Fibroblast of skin of left quadriceps (primary cell): Measurements from ENCODE around the gene DNAH17.
A peak's percentile ranks its signal among the peaks of the same experiment; 100 is the strongest.

Experiments
- DNase-seq, 2 experiments: peaks; one replicate each; pipeline ENCODE4 v3.0.0-alpha.2; 2013; ENCODE audit warnings: low read depth in 2 of 2

DNAH17 gene

DNA sequence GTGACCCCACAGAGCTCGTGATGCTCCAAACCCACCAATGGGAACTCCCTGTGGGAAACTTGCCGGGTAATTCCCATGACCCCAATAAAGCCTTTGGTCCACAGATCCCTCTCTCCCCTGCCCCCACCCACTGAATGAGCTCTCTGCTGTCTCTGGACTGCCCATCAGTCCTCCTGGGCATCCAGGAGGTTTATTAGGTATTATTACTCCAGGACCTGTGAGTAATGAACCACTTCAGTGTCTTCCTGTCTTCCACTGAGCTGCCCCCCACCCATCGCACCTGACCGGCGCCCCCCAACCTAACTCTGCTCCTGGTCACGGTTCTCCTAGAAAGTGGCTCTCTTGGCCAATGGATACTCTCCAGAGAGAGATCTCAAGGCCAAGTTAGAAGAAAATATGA is 28.7 kb upstream of the DNAH17 start:
- DNase-seq, result no peak

DNA sequence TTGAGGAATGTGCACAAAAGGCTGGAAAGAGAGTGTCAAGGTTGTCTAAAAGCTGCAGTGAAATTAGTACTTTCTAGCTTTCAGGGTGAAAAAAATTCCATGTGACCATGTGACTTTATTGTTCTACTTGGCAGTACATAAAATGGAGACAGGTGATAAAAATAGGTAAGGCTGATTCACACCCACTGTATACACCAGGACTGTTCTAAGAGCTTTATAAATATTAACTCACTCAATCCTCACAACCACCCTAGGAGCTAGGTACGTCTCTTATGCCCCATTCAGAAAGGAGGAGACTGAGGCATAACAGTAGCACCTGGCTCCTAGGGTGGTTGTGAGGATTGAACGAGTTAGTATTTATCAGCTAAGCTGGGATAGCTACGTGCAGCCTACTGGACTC is 28.2 kb upstream of the DNAH17 start:
- DNase-seq, result no peak

DNA sequence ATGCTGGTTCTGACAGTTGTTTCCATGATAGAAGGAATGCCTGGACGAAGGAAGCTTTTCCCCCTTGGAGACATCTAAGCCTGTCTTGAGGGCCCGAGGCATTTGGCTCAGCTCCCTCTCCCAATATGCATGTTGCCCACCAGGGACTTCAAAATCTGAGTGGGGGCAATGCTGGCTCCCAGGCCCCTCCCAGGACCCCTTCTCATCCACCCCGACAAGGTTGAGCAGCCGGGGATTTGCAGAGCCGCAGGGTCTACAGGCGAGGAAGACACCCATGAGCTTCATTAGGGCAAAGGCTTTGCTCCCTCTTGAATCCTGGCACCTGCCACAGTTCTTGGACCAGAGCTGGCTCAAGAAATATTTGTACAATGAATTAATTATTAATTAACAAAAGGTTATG is 25.1 kb upstream of the DNAH17 start:
- no peak for DNase-seq

DNA sequence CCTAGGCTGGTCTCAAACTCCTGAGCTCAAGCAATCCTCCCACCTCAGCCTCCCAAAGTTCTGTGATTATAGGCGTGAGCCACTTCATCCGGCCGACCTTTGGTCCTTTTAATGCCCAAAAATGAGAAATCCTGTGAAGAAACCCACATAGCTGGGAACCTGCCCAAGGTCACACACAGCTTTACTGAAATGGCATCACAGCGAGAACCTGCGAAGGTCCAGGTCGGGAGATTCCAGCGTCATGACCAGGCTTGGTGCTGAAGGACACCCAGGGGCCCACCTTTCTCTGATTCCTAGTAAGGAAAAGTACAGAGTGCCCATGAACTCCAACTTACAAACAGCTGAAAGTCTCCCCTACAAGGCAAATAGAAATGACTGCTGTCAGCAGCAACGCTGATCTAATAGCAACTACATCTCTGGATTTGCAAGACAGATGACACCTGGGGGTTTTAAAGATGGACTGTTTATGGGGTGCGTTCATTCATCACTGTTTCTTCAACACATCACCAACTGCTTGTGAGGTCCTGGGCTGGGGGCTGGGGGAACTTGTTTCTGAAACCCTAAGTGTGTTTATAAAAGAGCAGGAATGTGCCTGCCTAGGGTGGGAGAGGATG is 24.5 kb upstream of the DNAH17 start:
- DNase-seq, result no peak

DNA sequence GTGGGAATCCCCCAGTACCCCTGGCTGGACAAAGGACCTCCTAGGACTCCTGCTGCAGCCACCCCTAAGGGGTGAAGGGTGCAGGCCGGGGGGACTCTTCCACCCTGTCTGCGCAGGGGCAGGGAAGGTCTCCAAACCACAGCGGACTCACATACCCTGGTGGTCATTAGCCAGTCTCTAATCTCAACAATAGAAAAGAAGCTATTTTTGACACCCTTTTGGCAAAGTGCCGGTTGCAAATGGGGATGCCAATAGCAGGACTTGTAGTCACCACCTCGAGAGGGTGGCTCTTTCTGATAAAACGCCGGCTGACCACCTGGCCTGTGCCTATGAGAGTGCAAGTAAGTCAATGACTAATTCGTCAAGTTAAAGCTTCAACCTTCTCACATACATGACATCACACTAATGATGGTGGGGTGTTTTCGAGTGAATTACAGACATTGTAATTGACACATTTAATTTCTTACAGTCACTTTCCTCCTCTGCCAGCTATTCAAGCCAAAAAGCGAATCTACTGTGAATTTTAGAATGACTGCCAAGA is 23.1 kb upstream of the DNAH17 start:
- DNase-seq, result no peak

DNA sequence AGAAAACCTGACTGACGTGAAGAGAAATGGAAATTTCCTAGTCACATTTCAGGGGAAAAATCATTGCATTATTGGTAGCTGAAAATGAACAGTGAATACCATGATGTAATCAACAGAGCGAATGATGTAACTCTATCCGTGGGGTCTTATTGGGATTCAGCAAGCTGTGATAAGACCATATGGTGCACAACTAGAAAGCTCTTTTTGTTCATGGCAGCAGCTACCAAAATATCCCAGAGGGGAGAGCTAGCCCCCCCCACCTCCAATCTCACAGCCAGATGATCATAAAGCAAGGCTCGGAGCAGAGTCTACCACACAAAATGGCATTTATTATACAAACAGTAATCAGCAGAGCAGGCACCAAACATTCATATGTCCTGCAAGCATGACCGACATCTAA is 22.2 kb upstream of the DNAH17 start:
- peak in 1 of 2 experiments; percentile 6 for DNase-seq

DNA sequence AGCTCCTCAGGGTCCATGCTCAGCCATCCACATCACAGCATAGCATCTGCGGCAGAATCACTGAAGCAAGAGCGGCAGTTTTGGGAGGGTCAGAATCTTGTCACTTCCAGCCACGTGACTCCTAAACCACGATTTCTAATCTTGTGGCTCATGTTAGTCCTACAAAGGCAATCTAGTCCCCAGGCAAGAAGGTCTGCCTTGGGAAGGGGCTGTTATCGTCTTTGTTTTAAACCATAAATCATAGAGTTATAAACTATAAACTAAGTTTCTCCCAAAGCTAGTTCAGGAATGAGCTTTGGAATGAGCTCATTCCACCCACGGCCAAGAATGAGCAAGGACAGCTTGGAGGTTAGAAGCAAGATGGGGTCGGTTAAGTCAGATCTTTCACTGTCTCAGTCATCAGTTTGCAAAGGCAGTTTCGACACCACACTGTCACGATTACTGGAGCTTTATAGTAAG is 20.8 kb upstream of the DNAH17 start:
- peak; percentile 71 to 74 for DNase-seq

DNA sequence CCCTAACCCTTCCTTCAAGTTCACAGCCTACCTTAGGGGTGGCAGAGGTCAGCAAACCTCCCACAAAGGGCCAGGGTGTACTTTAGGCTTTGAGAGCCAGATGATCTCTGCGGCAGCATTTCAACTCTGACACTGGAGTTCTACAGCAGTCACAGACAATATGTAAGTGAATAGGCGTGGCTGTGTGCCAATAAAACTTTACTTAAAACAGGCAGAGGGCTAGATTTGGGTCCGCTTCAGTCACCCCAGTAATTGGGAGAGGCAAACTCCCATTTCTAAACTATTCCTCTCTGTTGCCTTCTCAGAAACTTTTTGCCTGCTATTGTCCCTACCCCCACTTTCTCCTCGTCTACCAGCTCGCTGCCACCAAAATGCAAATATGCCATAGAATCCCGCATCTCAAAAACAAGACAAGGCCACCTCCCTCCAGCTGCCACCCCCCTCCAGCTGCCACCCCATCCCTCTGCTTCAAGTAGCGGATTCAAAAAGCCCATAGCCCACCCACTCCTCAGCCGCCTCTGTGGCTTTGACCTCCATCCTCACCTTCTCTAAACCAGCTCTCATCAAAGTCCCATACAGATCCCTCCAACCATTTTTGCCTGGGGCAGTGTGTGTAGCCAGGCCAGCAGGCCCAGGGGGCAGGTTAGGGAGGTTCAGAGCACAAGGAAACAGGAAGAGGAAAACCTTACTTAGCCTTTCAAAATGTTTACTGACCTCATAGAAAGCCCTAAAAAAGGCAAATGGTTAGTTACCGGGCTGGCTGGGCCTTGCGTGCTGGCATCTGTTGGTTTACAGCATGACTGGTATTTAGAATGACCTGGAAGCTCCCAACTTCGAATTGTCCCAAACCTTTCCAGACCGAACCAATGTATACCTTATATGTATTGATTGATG is 19.9 kb upstream of the DNAH17 start:
- DNase-seq, result no peak

DNA sequence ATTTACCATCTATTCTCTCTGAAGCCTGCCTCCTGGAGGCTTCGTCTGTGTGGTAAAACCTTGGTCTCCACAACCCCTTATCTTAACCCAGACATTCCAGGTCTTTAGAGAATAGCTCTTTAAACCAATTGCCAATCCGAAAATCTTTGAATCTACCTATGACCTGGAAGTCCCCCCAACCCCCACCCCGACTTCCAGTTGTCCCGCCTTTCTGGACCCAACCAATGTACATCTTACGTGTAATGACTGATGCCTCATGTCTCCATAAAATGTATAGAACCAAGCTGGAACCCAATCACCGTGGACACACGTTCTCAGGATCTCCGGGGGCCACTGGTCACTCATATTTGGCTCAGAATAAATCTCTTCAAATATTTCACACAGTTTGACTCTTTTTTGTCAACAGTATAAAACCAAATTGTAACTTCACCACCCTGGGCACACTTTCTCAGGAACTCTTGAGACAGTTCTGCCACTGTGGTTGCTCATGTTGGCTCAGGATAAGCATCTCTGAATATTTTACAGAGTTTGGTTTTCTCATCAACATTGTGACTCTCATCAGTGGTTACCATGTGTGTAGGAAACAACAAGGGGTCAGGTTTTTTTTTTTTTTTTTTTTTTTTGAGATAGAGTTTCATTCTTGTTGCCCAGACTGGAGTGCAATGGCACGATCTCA is 18.1 kb upstream of the DNAH17 start:
- no peak for DNase-seq

DNA sequence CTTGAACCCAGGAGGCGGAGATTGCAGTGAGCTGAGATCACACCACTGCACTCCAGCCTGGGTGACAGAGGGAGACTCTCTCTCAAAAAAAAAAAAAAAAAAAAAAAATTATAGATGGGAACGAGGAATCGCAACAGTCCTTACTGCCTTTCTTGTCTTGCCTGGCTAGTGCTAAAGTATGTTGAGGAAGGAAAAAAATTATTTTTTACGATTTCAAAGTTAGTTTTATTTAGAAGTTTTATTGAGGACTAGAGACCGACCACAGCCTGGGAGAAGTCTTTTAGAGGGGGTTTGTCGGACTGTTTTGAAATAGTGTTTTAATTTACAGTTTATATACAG is 15.8 kb upstream of the DNAH17 start:
- DNase-seq, result no peak

DNA sequence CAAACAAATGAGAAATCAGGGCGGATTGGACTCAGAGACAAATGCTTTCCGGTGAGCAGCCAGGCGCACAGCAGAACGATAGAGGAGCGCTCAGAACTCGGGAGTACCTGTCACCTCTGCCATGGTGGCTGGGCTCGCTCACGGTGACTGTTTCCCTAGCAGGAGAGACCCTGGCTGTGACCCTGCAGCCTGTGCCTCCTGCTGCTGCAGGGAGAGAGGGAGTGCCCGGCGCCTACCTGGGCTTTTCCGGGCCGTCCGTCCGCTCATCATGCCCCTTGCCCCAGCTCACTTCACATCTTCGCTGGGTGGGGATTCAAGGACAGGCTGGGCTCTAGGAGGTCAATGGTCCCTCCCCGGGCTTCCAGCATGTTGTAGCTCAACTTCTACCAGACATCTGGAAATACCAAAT is 14.1 kb upstream of the DNAH17 start:
- no peak for DNase-seq

DNA sequence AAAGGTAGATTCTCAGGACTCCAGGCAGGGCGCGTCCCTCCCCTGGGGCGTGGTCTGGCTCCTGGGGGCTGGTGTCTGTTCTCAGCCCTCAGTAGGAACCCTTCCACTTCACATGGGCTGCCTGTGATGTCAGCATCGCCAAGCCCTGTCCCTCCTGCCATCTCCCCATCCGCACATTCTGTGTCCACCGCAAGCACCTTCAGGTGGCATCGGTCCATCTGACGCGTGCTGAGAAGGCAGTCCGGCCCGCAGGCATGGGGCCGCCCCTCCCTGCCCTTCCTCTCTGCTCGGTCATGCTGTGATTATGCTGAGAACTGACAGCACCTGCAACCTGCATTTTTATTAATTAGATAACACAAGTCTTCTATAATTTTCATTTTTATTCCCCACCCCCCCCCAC is 12.7 kb upstream of the DNAH17 start:
- no peak for DNase-seq

DNA sequence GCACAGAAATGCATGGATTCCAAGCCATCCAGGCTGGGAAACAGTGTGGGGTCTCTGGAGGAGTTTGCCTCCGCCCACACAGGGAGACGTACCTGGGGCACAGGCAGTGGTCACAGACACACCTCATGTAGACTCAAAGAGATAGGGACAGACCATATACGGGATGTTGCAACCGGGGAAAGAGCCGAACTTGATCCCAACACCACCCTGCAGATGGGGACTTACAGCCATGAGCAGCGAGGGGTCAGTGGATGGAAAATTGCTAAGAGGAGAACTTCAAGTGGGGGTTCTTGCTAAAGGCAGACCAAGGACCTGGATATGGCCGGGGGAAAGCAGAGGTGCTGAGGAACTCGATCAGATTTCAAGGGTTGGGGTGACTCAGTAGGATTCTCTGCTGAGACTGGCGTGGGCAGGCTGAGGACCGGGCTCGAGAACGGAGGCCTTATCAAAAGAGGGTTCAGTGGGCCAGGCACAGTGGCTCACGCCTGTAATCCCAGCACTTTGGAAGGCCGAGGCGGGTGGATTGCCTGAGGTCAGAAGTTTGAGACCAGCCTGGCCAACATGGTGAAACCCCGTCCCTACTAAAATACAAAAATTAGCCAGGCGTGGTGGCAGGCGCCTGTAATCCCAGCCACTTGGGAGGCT is 12.0 kb upstream of the DNAH17 start:
- DNase-seq, result no peak

DNA sequence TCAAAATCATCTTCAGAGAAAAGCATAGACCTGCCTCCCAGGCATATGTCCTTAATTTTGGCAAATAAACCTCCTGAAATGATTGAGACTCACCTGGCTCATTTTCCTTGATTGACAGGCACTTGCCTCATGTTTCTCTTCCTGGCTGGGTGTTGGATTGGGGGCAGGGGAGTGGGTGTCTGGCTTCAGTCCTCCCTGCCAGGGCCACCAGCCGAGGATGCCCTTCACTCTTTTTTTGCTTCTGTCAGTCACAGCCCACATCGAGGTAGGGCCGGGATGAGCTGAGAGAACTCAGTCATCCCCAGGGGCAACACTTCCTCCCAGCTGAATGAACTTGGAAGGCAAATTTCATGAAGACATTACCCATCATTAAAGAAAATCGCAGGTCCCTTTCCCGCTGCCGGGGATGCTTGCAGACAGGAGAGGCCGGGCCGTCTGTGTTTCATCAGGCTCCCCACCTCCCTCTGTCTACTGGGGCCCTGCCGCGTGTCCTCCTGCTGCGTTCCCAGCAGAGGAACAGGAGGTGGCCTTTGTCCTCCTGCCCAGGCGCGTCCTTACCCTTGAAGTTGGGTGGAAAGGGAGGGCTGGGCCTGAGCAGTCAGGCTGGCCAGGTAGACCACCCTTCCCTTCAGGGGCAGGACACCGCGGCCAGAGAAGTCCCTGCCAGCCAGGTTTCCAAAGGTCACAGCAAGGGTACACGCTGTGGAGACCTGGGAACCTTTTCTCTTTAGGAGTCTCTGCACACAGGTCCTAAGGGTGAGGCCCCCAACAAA is 11.2 kb upstream of the DNAH17 start:
- DNase-seq, result no peak

DNA sequence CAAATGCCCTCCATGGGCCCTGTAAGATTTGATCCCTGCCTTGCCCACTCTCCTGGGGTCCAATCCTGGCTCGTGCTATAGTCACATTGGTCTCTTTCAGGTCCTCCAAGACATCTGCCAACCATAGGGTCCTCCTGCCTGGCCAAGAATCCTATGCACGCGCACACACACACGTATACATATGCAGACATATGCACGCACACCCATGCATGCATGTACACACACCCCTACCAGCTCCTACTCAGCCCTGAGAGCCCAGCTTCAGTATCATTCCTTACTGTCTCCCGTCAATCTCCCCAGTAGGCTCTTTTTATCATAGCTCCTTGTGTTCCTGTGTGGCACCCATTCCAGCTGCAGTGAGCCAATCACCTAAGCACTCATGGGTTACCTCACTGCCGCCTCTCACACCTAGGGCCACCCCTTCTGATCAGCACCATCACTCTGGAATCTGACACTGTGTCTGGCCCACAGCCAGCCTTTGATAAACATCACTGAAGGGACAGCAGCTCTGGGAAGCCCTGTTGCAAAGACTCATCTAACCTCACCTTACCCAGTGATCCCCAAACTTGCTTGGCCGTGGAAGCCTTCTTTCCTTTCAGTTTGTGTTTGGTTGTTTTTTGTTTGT is 7.9 kb upstream of the DNAH17 start:
- DNase-seq, result no peak

DNA sequence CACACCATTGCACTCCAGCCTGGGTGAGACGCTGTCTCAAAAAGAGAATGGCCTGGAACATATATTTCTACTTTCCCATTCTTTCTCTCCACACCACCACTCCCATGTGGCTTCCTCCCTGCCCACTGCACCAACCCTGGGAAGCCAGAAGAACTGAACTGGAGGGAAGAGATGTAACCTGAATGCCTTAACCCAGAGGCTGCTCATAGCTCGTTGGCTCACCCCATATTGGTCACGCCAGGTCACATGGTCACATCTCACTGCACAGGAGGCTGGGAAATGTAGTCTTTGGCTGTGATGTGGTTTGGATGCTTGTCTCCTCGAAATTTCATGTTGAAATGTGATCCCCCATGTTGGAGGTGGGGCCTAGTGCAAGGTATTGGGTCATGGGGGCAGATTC is 5.9 kb upstream of the DNAH17 start:
- DNase-seq, result no peak

DNA sequence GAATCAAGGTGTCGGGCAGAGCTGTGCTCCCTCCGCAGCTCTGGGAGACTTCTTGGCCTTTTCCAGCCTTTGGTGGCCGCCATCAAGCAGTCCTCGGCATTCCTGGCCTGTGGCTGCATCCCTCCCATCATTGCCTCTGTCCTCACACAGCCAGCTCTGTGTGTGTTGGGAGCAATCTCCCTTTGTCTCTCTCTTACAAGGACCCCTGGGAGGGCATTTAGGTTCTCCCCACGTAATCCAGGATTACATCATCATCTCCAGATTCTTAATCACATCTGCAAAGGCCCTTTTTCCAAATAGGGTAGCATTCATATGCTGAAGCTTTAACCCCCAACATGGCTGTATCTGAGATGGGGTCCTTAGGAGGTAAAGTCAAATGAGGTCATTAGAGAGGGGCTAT is 4.1 kb upstream of the DNAH17 start:
- no peak for DNase-seq

DNA sequence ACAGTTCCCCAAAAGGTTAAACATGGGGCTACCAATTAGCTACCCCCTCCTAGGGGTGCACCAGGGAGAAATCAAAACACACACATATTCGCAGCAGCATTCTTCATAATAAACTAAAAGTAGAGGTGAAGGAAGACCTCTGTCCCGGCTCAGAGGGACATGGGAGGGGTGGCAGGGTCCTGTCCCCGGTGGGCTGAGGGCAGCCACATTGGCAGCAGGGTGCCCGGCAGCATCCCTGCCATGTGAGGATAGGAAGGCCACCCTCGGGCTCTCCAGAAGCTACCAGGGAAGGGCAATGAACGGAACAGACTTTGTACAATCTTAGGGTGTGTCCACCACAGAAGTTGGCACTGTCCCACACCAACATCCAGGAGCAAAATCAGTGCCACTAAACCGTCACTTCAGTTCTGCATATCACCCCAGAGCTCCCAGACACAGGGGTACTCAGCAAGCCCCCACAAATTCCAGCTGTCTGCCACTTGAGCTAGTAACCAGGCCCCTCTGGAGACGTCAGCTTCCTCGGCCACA is 3.1 kb upstream of the DNAH17 start:
- no peak for DNase-seq

DNA sequence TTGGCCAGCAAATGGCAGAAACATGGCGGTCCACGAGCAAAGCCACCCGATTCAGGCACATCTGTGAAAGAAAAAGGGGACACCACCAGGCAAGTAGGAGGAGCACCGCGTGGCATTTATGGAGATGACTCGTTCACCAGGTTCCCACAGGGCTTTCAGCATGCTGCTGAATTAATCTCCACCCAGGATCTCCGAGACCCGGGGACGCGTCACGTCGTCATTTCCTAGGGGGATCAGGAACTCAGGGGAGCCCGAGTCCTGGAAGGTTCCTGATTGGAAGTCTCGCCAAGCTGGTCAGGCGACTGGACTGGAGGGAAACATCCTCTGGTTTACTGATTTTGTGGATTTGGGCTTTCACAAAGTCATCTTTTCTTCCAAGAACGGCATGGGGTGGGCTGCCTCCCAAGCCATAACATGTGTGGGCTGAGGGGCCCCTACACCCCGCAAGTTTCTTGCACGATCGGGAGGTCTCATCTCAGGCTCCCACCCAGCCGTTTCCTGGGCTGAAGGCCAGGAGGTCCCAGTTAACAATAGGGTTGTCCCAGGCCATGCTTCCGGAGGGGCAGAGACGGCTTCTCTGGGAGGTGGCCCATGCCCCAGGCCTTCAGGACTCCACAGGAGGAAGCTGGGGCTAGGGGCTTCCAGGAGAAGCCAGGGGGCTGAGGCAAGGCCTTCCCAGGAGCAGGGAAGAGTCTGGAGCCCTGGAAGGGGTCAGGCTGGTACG is 645 bp downstream of the DNAH17 start:
- DNase-seq, result no peak

DNA sequence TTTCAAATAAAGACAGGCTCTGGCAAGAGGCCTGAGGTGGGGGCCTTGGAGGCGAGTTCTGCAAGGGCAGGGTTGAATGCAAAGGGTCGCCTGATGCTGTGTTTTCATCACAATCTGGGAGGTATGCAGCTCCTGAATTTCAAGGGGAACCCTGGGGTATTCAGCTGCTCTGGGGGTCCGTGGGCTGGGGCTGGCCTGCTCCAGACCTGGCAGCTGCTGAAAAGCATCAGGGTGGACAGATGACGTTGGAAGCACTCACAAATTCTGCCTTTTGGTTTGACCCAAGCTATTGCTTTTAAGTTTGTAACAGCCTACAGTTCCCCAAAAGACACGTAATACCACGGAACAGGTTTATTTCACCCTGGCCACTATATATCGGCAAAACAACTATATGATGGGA is 1.3 kb downstream of the DNAH17 start:
- DNase-seq, result no peak
